GM18873 (cell line): ENCODE measurements around the gene TBC1D22A.

ENCODE experiments used
- ATAC-seq: cut with Tn5 transposase; IDR thresholded peaks from one replicate; pipeline ENCODE4 v1.9.1; 2021; ENCODE audit warnings: mild to moderate bottlenecking, moderate library complexity, moderate number of reproducible peaks; ENCODE audit not compliant: unreplicated experiment, low FRiP score

Gene TBC1D22A

GRCh38 chr22:46792841-46793261 lies 30.4 kb downstream of the TBC1D22A start:
- no peak for ATAC-seq

DNA sequence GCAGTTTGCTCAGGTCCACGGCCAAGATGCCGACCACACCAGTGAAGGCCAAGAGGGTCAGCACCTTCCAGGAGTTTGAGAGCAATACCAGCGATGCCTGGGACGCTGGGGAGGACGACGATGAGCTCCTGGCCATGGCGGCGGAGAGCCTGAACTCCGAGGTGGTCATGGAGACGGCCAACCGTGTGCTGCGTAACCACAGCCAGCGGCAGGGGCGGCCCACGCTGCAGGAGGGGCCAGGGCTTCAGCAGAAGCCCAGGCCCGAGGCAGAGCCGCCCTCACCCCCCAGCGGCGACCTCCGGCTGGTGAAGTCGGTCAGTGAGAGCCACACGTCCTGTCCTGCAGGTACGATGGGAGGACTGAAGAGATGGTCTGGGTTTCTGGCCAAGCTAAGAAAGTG lies 31.0 kb downstream of the TBC1D22A start:
- no peak for ATAC-seq

GRCh38 chr22:46794067-46794466 lies 31.6 kb downstream of the TBC1D22A start:
- no peak for ATAC-seq

GRCh38 chr22:46794491-46794890 lies 32.0 kb downstream of the TBC1D22A start:
- no peak for ATAC-seq

GRCh38 chr22:46795140-46795539 lies 32.7 kb downstream of the TBC1D22A start:
- ATAC-seq: no peak

GRCh38 chr22:46795845-46796565 lies 33.6 kb downstream of the TBC1D22A start:
- no peak for ATAC-seq

- ATAC-seq: no peak
These were observed 34.2 kb downstream of the TBC1D22A start for GRCh38 chr22:46796566-46797195.

DNA sequence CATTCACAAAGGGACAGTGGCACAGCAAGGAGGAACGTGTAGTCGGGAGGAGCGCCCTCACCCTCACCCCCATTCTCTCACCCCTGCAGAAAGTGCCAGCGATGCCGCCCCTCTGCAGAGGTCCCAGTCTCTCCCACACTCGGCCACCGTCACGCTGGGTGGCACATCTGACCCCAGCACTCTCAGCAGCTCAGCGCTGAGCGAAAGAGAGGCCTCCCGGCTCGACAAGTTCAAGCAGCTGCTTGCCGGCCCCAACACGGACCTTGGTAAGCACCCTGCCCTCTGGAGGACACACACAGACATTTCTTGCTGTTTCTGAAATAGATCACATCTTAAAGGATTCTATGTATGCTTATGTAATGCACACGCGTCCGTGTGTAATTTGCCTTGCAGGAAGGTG lies 34.9 kb downstream of the TBC1D22A start:
- no peak for ATAC-seq

DNA sequence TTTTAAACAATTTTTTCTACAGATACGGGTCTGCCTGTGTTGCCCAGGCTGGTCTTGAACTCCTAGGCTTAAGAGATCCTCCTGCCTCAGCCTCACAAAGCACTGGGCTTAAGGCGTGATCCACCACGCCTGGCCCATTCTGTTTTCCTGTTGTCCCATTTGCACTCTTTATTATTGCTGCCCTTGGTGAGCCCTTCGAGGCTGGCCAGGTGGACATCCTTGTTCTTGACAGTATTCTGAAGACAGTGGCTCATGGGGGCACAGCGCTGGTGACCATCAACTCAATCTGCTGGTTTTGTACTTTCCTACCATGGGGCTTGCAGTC lies 35.6 kb downstream of the TBC1D22A start:
- no peak for ATAC-seq

DNA sequence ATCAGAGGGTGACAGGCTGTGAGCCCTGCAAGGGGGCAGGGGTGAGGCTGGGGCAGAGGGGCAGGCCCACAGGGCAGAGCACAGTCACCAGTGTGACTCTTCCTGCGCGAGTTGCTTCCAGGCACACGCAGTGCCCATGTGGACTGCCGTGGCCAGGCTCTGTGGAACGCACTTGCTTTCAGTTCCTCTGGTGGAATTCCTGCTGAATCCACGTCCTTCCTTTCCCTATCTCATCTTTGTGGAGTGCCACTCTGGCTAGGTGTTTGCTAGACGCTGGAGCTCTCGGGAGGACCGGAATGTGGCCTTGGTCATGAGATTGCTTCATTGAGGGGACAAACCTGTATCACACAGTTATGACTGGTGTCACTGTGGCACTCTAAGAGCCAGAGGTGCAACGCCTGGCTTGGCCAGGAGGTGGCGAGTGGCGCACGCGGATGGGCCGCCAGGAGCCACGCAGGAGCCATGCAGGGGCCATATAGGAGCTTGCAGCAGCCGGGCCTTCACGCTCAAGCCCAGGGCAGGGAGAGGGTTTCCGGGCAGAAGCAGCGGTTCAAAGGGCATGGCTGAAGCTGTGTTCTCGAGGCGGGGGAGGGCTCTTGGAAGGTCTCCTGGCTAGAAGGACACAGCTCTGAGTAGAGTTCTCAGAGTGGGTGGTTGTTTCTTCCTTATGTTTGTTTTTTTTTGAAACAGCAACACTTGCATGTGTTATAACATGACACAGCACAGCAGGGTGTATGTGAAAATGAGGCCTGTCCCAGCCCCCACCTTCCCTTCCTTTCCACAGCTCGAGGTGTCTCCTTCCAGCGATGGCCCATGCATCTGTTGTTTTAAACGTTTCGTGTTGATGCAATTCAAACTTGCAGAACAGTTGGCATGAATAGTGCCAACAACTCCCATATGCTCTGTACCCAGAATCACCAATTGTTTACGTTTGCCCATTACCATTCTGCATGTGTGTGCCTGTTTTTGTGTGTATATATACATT lies 36.2 kb downstream of the TBC1D22A start:
- ATAC-seq: no peak

GRCh38 chr22:46799626-46800025 lies 37.2 kb downstream of the TBC1D22A start:
- no peak for ATAC-seq

- ATAC-seq: no peak
These were observed 37.8 kb downstream of the TBC1D22A start for GRCh38 chr22:46800102-46800857.

DNA sequence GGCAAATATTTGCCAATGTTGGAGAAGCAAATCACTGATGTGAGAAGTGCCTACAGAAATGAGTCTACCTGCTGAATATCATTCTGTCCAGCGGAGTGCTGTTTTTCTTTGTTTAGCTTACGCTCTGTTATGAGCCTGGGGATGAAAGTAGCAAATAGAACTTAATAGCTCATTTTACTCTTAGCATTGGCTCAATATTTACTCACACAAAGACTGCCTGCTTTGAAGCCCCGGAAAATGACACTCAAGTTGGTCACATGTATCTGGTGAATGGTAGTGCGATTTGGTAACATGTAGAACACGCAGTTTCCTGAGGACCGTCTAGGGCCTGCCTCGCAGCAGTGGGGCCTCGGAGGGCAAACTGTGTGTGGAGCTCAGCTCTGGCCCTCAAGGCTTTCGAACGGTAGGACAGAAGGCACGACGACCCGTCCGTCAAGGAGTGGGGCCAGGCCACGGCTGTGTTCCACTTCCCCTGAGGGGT lies 38.9 kb downstream of the TBC1D22A start:
- no peak for ATAC-seq

GRCh38 chr22:46801826-46802607 lies 39.6 kb downstream of the TBC1D22A start:
- no peak for ATAC-seq

- no peak for ATAC-seq
These were observed 40.2 kb downstream of the TBC1D22A start for GRCh38 chr22:46802608-46803027.

DNA sequence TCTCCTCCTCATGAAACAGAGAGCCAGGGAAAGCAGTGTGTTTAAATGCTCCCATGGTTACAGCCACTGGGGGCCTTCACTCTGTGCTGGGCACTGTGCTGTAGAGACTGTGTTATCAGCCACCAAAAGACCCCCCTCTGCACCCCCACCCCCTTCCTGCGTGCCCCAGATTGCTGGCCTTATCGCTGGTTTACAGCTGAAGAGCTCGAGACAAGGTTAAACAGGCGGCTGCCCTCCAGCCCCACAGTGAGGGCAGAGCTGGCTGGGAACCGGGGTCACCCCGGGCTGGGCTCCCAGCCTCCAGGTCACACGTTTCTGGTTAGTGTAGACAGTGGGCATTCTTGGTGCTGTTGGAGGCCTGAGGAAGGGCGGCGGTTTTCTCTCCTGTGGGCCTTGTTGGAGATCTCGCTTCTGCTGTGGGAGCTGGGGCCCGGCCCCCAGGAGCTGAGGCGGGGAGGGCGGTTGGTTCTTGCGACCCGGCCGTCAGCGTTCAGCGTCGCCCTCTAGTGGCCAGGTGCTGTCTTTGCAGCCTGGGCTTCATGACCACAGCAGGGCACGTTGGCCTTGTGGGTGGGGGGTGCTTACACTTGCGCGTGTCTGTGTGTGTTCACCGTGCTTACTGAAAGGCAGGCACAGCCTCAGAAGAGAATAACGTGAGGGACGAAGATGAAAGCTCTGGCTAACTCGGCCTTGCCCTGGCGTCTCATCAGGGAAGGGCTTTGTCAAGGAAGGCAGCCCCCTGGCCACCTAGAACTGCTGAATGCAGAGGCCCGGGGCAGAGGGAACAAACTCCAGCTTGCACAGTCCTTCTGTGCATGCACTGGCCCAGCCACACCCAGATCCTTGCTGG lies 40.8 kb downstream of the TBC1D22A start:
- no peak for ATAC-seq

- ATAC-seq: no peak
These were observed 41.5 kb downstream of the TBC1D22A start for GRCh38 chr22:46803936-46804335.

- ATAC-seq: no peak
These were observed 44.3 kb downstream of the TBC1D22A start for GRCh38 chr22:46806794-46807193.

- no peak for ATAC-seq
These were observed 45.0 kb downstream of the TBC1D22A start for GRCh38 chr22:46807458-46807857.
